Upper lobe of left lung (tissue), 4 donors: ENCODE data around the gene SIM2.

ENCODE experiments used
- CTCF ChIP-seq, 6 experiments: fragments of 450-650 bp in 4 of 6; fragments of 200-600 bp in 2 of 6; sonication (generic) in 2 of 6; IDR thresholded peaks; one replicate each; pipeline ENCODE4 v1.5.1; 2016 to 2019; ENCODE audit warnings: antibody characterized with exemption in 6 of 6
- EP300 ChIP-seq, 4 donors: sonication (generic); formaldehyde crosslinking; IDR thresholded peaks; one replicate each; pipeline ENCODE4 v1.5.1; 2017; ENCODE audit warnings: antibody characterized with exemption in 4 of 4, control low read depth in 2 of 4
- POLR2AphosphoS5 ChIP-seq, 2 donors: sonication (generic); formaldehyde crosslinking; IDR thresholded peaks; one replicate each; pipeline ENCODE4 v1.5.1; 2017; ENCODE audit warnings: antibody characterized with exemption in 2 of 2

- TF ChIP-seq CTCF (IDR thresholded peaks at IDR 0.05) (no peak), POLR2AphosphoS5 (IDR thresholded peaks at IDR 0.05) (no peak), EP300 (IDR thresholded peaks at IDR 0.05) (no peak)
These were observed 57.6 kb downstream of the SIM2 start for GRCh38 chr21:36756527-36756926.
